HG03342 (cell line): ENCODE measurements around the gene AOPEP.
A peak's percentile ranks its signal among the peaks of the same experiment; 100 is the strongest.
"Not testable (repeated sequence)": the region's sequence is repeated elsewhere in the genome, so short reads cannot be mapped to it uniquely, and the experiment has no call there.

Source experiments
- ATAC-seq: cut with Tn5 transposase; IDR thresholded peaks from one replicate; pipeline ENCODE4 v1.9.1; 2021; ENCODE audit warnings: mild to moderate bottlenecking, moderate library complexity; ENCODE audit not compliant: unreplicated experiment

AOPEP gene

DNA sequence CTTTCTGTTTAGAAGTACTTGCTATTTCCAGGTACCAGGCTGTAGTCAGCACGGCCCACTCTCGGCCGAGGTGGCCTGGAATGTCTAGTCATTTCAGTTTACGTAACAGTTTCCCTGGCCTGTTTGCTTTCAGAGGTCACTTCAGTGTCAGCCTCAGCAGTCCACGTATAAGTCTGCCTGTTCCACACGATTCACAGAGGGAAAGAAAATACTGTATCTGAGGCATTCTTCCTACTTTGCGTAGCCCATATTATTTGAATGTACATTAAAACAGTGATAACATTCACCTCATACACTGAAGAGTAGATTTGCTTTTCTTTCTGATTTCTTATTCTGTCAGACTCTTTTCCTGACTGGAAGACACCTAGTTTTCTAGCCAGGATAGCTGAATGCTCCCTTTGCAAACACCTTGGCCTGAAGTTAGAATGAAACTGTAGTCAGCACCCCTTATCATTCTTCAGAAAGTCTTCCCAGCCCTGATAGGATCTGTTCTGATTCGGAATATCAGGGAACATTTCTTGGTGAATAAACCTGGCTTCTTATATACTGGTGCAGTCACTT lies 140.9 kb downstream of the AOPEP start:
- ATAC-seq, result no peak

DNA sequence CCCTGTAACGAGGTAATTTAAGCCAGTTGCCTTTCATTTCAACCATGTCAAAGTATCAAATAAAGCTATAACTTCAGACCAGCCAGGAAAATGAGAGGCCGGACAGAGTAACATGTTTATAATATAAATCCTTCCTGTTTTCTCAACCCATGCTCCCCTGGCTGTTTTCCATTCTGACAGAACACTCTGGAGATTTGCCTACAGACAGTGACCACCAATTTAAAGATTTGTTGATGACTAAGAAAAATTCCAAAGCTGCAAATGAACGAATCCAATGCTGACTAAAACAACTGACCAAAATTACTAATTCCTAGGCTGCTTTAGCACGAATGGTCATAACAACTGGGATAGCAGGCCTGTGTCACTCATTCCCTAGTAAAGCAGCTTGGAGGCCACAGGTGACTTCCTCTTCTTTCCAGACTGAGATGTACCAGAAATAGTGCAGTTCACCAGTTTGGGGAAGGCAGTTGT lies 141.4 kb downstream of the AOPEP start:
- ATAC-seq, result no peak

- no peak for ATAC-seq
Measured at GRCh38 chr9:94868464-94868863, 142.0 kb downstream of the AOPEP start.

DNA sequence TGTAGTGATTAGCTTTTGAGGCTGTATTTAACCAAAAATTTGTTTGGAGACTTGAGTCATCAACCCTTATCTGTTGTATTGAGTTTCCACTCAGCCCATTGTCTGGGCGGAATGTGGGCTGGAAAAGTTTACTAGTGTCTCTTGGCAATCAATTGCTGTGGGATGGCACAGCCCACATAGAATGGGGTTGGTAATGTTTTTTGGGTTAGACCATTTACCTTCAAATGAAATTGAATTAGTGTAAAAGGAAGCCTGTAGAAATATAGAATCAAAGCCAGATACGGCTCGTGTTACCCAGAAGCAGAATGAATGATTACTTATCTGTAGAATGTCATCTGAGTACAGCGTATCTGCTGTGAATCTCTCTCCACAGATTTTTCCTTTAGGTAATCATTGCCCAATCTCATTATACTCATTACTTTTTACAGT lies 142.9 kb downstream of the AOPEP start:
- no peak for ATAC-seq

- ATAC-seq, result no peak
Measured at GRCh38 chr9:94870465-94870792, 143.9 kb downstream of the AOPEP start.

- no peak for ATAC-seq
Measured at GRCh38 chr9:94870793-94871558, 144.5 kb downstream of the AOPEP start.

- no peak for ATAC-seq
Measured at GRCh38 chr9:94872083-94872833, 145.8 kb downstream of the AOPEP start.

DNA sequence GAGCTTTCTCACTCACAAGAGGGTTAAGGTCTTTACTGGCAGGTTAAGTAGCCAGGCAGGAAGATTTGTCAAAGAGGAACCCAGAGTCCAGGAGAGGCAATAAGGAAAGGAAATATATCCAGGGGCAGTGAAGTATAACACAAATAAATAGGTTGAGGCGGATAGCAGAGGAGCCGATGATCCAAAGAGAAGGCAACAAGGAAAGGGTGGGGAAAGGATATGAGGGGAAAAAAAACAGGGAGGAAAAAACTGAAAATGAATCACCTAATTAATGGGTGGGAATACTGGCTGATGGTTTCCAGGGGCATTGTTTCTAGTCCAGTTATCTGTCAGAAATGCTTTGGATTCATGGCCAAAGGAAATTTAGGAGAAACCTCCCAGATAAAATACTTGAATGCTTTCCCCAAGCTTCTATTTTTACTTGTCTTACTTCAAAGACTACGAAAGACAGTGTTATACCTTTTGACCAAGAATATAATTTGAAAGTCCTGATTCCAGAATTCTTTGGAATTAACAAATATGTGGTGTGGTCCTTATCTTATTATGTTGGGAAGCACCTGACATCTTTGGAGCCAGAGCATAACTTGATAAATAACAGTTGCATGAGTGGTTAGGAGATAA lies 146.5 kb downstream of the AOPEP start:
- no peak for ATAC-seq

- no peak for ATAC-seq
Measured at GRCh38 chr9:94874316-94874715, 147.8 kb downstream of the AOPEP start.

GRCh38 chr9:94875300-94876020 lies 149.0 kb downstream of the AOPEP start:
- peak; percentile 88 for ATAC-seq

DNA sequence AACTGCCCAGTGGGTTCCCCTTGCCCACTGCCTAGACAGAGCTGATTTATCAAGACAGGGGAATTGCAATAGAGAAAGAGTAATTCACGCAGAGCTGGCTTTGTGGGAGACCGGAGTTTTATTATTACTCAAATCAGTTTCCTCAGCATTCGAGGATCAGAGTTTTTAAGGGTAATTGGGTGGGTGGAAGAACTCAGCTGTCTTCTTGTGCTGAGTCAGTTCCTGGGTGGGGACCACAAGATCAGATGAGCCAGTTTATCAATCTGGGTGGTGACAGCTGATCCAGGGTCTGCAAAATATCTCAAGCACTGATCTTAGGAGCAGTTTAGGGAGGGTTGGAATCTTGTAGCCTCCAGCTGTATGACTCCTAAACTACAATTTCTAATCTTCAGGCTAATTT lies 152.3 kb downstream of the AOPEP start:
- ATAC-seq, result not testable (repeated sequence)

- ATAC-seq, result no peak
Measured at GRCh38 chr9:94879230-94879629, 152.7 kb downstream of the AOPEP start.

DNA sequence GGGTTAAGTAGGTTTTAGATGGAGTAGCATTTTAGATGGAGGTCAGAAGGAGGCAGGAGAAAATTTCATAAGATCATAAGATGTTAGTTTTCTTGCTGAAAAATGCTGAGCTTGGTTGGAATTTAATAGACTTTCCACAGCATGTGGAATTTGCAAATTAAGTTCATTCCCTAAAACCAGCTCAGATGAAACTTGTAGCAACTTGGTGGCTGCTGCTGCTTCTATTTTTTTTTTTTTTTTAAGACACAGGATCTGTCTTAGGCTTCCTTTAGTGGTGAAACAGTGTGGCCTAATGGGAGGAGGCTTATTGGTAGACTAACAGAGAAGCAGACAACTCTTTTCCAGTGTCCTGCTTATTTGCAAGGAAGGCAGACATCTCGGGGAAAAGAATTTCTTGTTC lies 154.5 kb downstream of the AOPEP start:
- no peak for ATAC-seq

GRCh38 chr9:94881454-94881853 lies 155.0 kb downstream of the AOPEP start:
- ATAC-seq, result no peak

GRCh38 chr9:94881940-94882339 lies 155.4 kb downstream of the AOPEP start:
- ATAC-seq, result no peak

DNA sequence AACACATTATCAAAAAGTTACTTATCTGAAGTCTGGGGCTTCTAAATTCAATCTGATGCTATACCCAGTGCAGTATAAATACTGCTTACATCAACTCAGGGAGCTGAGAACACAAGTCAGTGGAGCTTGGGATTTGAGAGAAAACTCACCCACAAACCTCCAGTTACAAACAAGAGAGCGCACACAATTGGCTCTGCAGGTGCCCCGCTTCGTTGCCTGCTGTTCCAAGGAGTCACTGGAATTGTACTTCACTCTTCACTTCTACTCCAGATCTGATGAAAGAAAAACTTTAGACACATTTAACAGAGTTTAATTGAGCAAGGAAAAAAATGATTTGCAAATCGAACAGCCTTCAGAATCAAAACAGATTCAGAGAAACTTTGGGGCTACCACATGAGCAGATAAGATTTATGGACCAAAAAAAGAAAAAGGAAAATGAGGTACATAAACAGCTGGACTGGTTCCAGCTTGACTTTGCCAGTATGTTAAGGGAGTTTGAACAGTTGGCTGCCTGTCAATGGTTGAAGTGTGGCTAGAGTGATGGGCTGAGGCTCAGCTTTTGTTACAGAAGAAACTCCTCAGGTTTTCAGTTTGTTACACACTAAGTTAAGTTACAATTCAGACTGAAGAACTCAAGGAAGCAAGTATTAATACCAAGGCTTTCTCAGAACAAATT lies 156.6 kb downstream of the AOPEP start:
- no peak for ATAC-seq

GRCh38 chr9:94885854-94886447 lies 159.5 kb downstream of the AOPEP start:
- no peak for ATAC-seq

GRCh38 chr9:94887721-94888120 lies 161.2 kb downstream of the AOPEP start:
- no peak for ATAC-seq

GRCh38 chr9:94888775-94889174 lies 162.3 kb downstream of the AOPEP start:
- ATAC-seq, result no peak

DNA sequence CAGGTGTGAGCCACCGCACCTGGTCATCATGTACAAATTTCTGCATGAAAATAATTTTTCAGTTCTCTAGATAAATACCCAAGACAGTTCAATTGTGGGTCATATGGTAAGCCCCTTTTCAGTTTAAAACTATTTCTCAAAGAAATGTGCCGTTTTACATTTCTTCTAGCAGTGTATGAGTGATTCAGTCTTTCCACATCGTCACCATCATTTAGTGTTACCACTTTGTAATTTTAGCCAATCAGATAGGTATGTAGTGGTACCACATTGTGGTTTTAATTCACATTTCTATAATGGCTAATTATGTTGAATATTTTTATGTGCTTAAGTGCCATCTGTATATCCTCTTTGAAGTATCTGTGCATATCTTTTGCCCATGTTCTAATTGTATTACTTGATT lies 163.1 kb downstream of the AOPEP start:
- ATAC-seq, result no peak
